ENCODE data around the gene DNAH9.

DNA sequence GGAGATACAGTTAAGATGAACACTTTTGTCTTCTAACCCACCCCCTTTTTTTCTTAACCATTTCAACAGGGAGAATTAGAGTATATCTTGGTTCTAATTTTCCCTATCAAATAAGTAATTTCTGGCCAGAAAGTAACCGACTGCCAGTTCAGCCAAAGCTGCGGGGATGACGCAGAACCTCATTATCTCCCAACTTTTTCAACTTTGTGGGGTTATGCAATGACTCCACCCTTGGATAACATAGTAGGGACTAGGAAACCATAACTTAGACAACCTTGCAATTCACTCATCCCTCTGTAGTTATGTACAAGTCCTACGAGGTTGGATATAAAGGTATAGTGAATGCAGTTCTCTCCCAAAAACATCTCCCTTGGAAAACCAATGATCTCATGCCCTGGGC lies 215.0 kb downstream of the DNAH9 start:
- TF ChIP-seq, protein P1, sequence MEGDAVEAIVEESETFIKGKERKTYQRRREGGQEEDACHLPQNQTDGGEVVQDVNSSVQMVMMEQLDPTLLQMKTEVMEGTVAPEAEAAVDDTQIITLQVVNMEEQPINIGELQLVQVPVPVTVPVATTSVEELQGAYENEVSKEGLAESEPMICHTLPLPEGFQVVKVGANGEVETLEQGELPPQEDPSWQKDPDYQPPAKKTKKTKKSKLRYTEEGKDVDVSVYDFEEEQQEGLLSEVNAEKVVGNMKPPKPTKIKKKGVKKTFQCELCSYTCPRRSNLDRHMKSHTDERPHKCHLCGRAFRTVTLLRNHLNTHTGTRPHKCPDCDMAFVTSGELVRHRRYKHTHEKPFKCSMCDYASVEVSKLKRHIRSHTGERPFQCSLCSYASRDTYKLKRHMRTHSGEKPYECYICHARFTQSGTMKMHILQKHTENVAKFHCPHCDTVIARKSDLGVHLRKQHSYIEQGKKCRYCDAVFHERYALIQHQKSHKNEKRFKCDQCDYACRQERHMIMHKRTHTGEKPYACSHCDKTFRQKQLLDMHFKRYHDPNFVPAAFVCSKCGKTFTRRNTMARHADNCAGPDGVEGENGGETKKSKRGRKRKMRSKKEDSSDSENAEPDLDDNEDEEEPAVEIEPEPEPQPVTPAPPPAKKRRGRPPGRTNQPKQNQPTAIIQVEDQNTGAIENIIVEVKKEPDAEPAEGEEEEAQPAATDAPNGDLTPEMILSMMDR (optimal IDR thresholded peaks at IDR 0.05 in 1 of 3, IDR thresholded peaks at IDR 0.05 in 1 of 3, conservative IDR thresholded peaks at IDR 0.05 in 1 of 3; ENCODE audit: extremely low read depth in 1 of 3, insufficient read depth in 2 of 3, low read length in 3 of 3): no peak
- no peak for TF ChIP-seq EZH2 (IDR thresholded peaks at IDR 0.05; ENCODE audit: low read length)
